Panc1 (cell line): ENCODE results near the gene MED14. TPM values are rescaled to one million over a fixed set of nuclear protein-coding genes. Genes with fewer than 3 reads are reported as not detected.

Experiments
- ATAC-seq: fragments of 200-7000 bp; cut with Tn5 transposase; 2 replicates; pipeline ENCODE4 v1.9.1; 2020; ENCODE audit warnings: mild to moderate bottlenecking, moderate library complexity
- BruUV-seq: library from RNA; stranded (reverse); fragments of 400-500 nt; replicated peaks from 2 replicates; lab custom pipeline; 2021; lab: Mats Ljungman, UMichigan
- CTCF ChIA-PET: fragments of 300-600 bp; sonication (Branson Sonifier 250); formaldehyde crosslinking; loops from one replicate; lab custom pipeline; 2022; ENCODE audit warnings: antibody characterized with exemption; lab: Charles Lee
- POLR2A ChIA-PET: fragments of 300-600 bp; sonication (Branson Sonifier 250); formaldehyde crosslinking; loops from one replicate; lab custom pipeline; 2022; ENCODE audit warnings: antibody characterized with exemption; lab: Charles Lee
- DNase-seq: peaks from one replicate; pipeline ENCODE4 v3.0.0-alpha.2; 2010; ENCODE audit warnings: low read depth, low spot score
- H3K27ac ChIP-seq: 2 replicates; pipeline ENCODE4 v1.5.1; 2011; ENCODE audit warnings: mild to moderate bottlenecking, low read length, inconsistent platforms
- H3K27me3 ChIP-seq: fragments of 200-500 bp; sonication (Bioruptor generic); 2 replicates; pipeline ENCODE4 v1.6.0; 2014; ENCODE audit warnings: low read length, inconsistent platforms; ENCODE audit not compliant: control insufficient read depth, insufficient read depth
- H3K36me3 ChIP-seq: fragments of 200-500 bp; sonication (Bioruptor generic); 2 replicates; pipeline ENCODE4 v1.5.1; 2014; ENCODE audit warnings: inconsistent platforms, mild to moderate bottlenecking, low read length, moderate library complexity; ENCODE audit not compliant: control insufficient read depth, insufficient read depth
- H3K4me1 ChIP-seq: 2 replicates; pipeline ENCODE4 v1.5.1; 2011; ENCODE audit warnings: inconsistent platforms, mild to moderate bottlenecking, low read length, moderate library complexity; ENCODE audit not compliant: control insufficient read depth, insufficient read depth
- H3K4me3 ChIP-seq, 2 experiments: 2 replicates each; pipeline ENCODE4 v1.5.1; 2011 to 2012; ENCODE audit warnings: low read depth in 2 of 2, low read length in 2 of 2, mild to moderate bottlenecking in 2 of 2, inconsistent platforms in 1 of 2, moderate library complexity in 1 of 2
- H3K9me3 ChIP-seq: fragments of 200-500 bp; sonication (Bioruptor generic); 2 replicates; pipeline ENCODE4 v1.5.1; 2014; ENCODE audit warnings: low read depth, mild to moderate bottlenecking, inconsistent platforms, low read length, moderate library complexity; ENCODE audit not compliant: control insufficient read depth, insufficient read depth
- POLR2AphosphoS5 ChIP-seq: IDR thresholded peaks from 2 replicates; pipeline ENCODE4 v1.6.1; 2012; ENCODE audit warnings: mild to moderate bottlenecking, low read depth, low read length, moderate library complexity
- REST ChIP-seq, 2 experiments: IDR thresholded peaks; 2 replicates each; pipeline ENCODE4 v1.6.1; 2011 to 2012; ENCODE audit warnings: low read depth in 2 of 2, control low read depth in 1 of 2, low read length in 1 of 2, mild to moderate bottlenecking in 1 of 2, moderate library complexity in 1 of 2; ENCODE audit not compliant: insufficient read depth in 1 of 2
- SIN3A ChIP-seq: IDR thresholded peaks from 2 replicates; pipeline ENCODE4 v1.6.1; 2012; ENCODE audit warnings: low read depth, mild to moderate bottlenecking, low read length, moderate library complexity, borderline replicate concordance; ENCODE audit not compliant: insufficient read depth
- TCF7L2 ChIP-seq: IDR thresholded peaks from 2 replicates; pipeline ENCODE4 v1.6.1; 2011; ENCODE audit warnings: mild to moderate bottlenecking, low read depth, low read length, inconsistent platforms
- in situ Hi-C: cut with HindIII; loops from 2 replicates; pipeline ENCODE4 v1.10.0; 2016; ENCODE audit warnings: low sequenced_read_pairs, low pct_unique_long_range_greater_than_20kb
- intact Hi-C: fragments of 100-400 bp; cut with micrococcal nuclease; formaldehyde crosslinking; loops from one replicate; pipeline ENCODE4 v1.10.0; 2022; ENCODE audit not compliant: unreplicated experiment
- total RNA-seq: library from RNA; stranded (reverse); gene quantifications from one replicate; pipeline ENCODE4 v1.2.1, GENCODE V29; 2021; ENCODE audit not compliant: unreplicated experiment
- TF ChIP-seq, protein P1 (sequence below): fragments of 450-650 bp; IDR thresholded peaks from 2 replicates; pipeline ENCODE4 v1.5.1; 2017; ENCODE audit warnings: mild to moderate bottlenecking

Gene MED14
- total RNA-seq, 1 experiment from 2014 or later = 45.4 TPM

DNA sequence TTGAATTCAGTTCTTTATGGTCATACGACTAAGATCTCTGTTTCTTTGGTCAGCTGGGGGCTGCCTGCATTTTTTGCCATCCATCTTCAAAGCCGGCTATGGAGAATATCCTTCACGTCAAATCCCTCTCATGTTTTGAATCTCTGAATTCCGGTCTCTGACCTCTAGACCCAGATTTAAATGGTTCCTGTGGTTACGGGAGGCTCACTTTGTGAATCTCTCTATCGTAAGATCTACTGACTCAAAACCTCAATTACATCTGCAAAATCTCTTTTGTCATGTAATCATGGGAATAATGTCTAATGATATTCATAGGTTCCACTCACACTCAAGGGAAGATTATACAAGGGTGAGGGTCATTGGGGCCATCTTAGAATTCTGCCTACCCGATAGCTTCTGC, 117.8 kb downstream of the MED14 start:
- H3K36me3 ChIP-seq = no peaks in the 10 kb centered on the region
- in situ Hi-C loops = no loop called here
- H3K4me3 ChIP-seq = no peak overlapping the region
- ATAC-seq (no peak), DNase-seq (no peak)
- H3K9me3 ChIP-seq = no peaks in the 10 kb centered on the region
- TF ChIP-seq REST (IDR thresholded peaks at IDR 0.05; ENCODE audit: insufficient read depth in 1 of 2, low read depth in 2 of 2, low read length in 1 of 2) (no peak), POLR2AphosphoS5 (no peak), SIN3A (no peak), TCF7L2 (no peak)
- TF ChIP-seq, protein P1, sequence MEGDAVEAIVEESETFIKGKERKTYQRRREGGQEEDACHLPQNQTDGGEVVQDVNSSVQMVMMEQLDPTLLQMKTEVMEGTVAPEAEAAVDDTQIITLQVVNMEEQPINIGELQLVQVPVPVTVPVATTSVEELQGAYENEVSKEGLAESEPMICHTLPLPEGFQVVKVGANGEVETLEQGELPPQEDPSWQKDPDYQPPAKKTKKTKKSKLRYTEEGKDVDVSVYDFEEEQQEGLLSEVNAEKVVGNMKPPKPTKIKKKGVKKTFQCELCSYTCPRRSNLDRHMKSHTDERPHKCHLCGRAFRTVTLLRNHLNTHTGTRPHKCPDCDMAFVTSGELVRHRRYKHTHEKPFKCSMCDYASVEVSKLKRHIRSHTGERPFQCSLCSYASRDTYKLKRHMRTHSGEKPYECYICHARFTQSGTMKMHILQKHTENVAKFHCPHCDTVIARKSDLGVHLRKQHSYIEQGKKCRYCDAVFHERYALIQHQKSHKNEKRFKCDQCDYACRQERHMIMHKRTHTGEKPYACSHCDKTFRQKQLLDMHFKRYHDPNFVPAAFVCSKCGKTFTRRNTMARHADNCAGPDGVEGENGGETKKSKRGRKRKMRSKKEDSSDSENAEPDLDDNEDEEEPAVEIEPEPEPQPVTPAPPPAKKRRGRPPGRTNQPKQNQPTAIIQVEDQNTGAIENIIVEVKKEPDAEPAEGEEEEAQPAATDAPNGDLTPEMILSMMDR = no peak
- CTCF ChIA-PET = no interaction called here
- H3K4me1 ChIP-seq = no peaks in the 10 kb centered on the region
- no TSS peak for BruUV-seq
- H3K27ac ChIP-seq = no peak overlapping the region
- H3K27me3 ChIP-seq = no peaks in the 10 kb centered on the region
- POLR2A ChIA-PET = no interaction called here
- intact Hi-C loops = no loop called here

DNA sequence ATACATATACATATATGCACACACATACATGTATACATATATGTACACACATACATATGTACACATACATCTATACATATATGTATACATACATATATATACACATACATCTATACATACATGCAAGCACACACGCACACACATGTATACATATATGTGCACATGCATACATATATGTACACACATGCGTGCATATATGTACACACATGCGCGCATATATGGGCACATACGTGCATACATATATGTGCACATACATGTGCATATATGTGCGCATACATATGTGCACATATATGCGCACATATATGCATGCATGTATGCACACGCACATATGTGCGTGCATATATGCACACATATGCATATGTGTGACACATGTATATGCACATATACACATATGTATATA, 119.4 kb downstream of the MED14 start:
- in situ Hi-C loops = no loop called here
- Histone ChIP-seq H3K4me1 (no peaks in the 10 kb centered on the region), H3K4me3 (no peak overlapping the region), H3K27ac (no peak overlapping the region), H3K36me3 (no peaks in the 10 kb centered on the region), H3K27me3 (no peaks in the 10 kb centered on the region), H3K9me3 (no peaks in the 10 kb centered on the region)
- ATAC-seq (no peak), DNase-seq (no peak)
- no TSS peak for BruUV-seq
- intact Hi-C loops = no loop called here
- TF ChIP-seq, protein P1 = no peak
- no peak for TF ChIP-seq REST (IDR thresholded peaks at IDR 0.05; ENCODE audit: insufficient read depth in 1 of 2, low read depth in 2 of 2, low read length in 1 of 2)
- TF ChIP-seq SIN3A = no peak
- ChIA-PET POLR2A (no interaction called here), CTCF (no interaction called here)
